NCI-H2171 (cell line): Measurements from ENCODE around the gene VENTX.

ENCODE experiments used
- DNase-seq: peaks from one replicate; lab custom pipeline; 2025; lab: John Stamatoyannopoulos, UW

VENTX gene

DNA sequence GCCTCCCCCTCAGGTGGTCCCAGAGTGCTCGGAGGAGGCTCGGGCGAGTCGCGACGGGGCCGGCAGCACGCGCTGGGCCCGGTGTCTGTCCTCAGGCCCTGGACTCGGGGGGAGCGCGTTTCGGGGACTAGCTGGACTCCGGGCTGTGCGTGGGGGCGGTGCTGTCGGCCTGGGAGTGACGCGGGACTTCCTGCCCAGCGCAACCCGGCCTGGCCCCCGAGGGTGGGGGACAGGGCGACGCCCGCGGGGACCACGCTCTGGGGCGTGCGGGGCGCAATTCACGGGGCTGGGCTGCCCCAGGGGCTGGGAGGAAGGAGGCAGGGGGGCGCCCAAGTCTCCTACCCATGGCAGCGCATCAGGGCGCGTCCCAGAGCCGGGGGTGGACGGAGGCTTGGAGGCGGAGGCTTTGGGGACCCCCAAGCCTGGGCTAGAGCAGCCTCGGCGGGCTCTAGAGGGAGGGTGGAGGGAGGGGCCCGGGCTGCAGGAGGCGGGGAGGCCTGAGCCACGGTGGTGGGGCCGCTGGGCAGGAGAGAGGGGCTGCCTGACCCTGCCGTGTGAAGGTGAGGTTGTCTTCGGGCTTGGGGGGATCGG is 2.3 kb upstream of the VENTX start:
- no peak for DNase-seq

DNA sequence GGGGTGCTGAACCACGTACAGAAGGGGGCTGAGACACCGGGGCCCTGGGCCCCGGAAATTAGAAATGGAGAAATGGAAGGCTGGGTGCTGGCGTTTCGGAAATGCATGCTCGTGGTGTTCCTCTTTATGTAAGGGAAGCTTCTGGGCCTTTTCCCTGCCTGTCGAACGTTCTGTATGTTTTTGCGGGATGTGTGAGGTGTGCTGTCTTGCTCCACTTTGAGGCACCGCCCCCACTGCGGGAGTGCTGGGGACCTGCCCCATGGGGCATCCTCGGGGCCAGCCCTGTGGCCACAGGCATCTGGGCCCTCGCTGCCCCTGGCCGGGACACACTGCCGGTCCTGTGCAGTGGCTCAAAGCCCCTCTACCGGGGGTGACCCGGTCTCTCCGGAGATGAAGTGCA is 1.7 kb upstream of the VENTX start:
- no peak for DNase-seq

- no peak for DNase-seq
Measured at GRCh38 chr10:133236401-133237240, 1.0 kb upstream of the VENTX start.

- DNase-seq = no peak
Measured at GRCh38 chr10:133237241-133237587, 441 bp upstream of the VENTX start.

- no peak for DNase-seq
Measured at GRCh38 chr10:133238466-133238804, 780 bp downstream of the VENTX start.

- no peak for DNase-seq
Measured at GRCh38 chr10:133239990-133240389, 2.3 kb downstream of the VENTX start.

DNA sequence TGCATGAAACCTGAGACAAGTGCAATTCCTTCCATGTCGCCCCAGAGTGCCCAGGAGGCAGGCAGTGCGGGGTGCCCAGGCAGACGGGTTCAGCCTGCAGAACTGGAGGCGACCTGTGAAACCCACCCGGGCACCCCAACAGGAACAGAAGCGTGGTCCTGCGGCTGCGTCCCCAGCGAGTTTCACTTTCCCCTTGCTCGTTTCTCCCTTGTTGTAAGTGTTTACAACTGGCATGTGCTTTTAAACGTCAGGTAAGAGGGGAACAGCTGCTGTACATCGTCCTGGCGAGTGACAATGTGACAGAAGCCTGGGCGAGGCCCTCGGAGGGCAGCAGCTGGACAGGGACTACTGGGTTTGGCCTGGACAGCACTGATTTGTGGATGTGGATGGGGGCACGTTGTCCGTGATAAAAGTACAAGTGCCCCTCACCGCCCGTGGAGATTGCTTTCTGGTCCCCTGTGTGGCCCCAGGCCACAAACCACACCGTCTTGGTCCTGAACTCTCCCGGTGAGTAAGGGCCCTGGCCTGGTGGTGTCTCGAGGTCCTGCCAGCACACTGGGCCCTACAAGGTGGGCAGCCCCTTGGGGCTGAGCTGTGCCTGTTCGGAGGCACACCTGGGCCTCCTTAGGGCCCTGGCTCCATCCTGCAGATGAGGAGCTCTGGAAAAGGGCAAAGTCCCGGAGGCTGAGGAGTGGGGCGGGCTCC is 4.0 kb downstream of the VENTX start:
- DNase-seq = no peak

- DNase-seq = no peak
Measured at GRCh38 chr10:133242611-133243356, 5.1 kb downstream of the VENTX start.

- no peak for DNase-seq
Measured at GRCh38 chr10:133243593-133243992, 5.9 kb downstream of the VENTX start.

DNA sequence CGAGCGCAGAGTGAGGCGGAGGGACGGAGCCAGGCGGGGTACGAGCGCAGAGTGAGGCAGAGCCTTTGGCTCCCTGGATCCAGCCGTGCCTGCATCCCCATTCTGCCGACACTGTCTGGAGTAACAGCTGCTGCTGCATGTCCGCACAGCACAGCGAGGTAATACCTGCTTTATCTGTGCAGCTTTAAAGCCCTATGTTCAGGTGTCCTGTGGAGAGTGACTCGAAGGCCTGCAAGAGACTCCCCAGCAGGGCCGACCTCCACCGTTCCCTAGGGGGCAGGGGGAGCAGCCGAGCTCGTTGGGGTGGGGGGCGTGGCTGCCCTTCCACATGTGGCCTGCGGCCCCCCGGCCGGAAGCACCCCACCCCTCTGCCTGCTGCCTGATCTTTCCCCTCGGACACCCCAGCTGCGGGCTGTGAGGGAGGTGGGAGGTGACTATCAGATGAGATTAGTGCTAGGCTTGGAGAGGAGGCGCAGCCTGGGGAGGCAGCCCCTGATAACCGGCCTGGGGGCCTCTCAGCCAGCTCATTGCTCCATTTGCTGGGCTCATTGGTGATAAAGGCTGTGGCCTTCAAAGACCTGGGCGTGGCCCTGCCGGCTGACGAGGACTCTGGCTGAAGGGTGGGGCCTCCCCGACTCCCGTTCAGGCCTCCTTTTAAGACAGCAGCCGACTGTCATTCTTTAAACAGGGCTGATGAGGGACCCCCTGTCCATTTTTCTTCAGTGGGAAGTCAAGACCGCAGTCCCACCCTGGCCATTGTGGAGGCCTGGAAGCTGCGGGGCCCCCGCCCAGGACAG is 8.0 kb downstream of the VENTX start:
- no peak for DNase-seq

DNA sequence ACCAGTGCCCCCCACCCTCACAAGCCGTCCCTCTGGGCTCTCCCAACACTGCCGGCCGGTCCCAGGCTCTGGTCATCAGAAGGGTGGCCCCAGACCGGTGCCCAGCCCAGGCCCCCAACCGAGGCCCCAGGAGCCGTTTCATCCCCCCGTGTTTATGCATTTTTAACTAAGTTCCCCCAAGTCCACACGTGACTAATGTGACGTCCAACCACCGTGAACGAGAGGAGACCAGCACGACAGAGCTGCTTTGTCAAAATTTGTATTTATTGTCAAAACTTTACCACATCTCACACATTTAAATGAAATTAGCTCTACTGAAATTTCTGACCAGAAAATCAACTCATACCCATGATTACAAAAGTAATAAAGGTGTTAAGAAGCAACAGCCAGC is 8.6 kb downstream of the VENTX start:
- DNase-seq = no peak

- DNase-seq = no peak
Measured at GRCh38 chr10:133247681-133248333, 10.2 kb downstream of the VENTX start.

DNA sequence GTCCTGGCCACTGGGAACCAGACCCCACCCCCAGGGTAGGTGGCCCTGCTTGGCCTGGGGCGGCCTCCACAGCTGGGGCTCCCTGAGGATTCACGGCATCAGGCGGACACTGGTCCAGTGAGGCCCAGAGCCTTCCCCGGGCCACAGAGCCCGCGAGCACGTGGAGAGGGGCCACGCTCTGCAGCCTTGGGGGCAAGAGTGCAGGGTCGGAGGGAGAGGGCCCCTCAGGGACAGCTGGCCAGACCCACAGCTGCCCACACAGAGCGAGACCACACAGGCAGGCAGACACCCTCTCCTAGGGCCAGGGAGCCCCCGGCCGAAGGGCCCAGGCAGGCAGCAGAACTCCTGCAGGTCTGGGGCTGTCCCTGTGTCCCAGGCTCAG is 10.7 kb downstream of the VENTX start:
- DNase-seq = no peak

DNA sequence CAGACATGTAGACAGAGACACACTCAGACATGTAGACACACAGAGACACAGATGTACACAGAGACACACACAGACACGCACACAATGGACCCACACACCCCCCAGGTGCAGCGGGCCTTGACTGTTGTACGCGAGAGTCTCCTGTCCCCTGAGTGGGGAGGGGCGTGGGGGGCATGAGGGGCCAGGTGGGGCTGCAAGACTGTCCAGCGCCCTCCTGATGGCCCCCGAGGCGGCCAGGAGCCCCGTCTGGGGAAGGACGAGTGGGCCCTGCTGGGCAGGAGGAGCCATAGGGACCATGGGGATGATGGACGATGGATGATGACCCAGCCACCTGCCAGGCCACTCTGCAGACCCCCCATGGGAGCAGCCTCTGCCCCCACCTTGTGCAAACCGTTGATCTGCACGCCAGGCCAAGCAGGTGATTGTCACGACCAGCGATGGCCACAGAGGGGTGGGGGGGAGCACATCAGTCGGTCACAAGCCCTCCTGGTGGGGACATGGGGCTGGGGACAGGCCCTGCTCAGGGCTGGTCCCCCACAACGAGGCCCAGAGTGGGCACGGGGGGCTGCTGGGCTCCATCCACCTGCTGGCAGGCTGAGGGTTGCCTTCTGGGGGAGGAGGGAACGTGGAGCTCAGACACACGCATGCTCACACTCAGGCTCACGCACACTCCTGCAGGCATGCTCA is 11.6 kb downstream of the VENTX start:
- DNase-seq = no peak

- no peak for DNase-seq
Measured at GRCh38 chr10:133249975-133250754, 12.5 kb downstream of the VENTX start.

GRCh38 chr10:133251388-133252222 is 13.9 kb downstream of the VENTX start:
- no peak for DNase-seq

GRCh38 chr10:133252223-133252552 is 14.5 kb downstream of the VENTX start:
- no peak for DNase-seq

DNA sequence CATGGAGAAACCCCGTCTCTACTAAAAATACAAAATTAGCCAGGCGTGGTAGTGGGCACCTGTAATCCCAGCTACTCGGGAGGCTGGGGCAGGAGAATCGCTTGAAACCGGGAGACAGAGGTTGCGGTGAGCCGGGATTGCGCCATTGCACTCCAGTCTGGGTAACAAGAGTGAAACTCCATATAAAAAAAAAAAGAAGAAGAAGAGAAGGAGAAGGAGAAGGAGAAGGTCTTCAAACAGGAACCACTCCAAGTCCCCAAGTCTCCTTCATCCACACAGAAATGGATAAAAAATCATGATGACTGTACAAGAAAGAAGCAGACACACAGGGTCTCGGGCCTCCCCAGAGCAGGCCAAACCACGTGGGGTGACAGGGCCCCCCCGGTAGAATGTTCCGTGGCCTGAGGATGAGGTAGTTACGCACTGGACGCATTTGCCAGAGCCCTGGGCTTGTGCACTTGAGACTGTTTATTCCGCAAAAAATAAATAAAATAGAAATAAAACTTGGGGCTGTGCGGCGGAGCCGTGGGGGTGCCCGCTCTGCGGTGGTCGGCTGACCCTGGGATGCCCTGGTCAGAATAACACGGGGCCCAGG is 15.8 kb downstream of the VENTX start:
- DNase-seq = no peak
